CD4-positive, alpha-beta T cell treated with Interleukin-4 for 1 hour (primary cell): Measurements from ENCODE around the gene KCNQ2.
"Not testable (repeated sequence)": the region's sequence is repeated elsewhere in the genome, so short reads cannot be mapped to it uniquely, and the experiment has no call there.

ENCODE experiments used
- DNase-seq, 2 donors: peaks; one replicate each; pipeline ENCODE4 v3.0.0-alpha.2; 2020 to 2022

The KCNQ2 gene

DNA sequence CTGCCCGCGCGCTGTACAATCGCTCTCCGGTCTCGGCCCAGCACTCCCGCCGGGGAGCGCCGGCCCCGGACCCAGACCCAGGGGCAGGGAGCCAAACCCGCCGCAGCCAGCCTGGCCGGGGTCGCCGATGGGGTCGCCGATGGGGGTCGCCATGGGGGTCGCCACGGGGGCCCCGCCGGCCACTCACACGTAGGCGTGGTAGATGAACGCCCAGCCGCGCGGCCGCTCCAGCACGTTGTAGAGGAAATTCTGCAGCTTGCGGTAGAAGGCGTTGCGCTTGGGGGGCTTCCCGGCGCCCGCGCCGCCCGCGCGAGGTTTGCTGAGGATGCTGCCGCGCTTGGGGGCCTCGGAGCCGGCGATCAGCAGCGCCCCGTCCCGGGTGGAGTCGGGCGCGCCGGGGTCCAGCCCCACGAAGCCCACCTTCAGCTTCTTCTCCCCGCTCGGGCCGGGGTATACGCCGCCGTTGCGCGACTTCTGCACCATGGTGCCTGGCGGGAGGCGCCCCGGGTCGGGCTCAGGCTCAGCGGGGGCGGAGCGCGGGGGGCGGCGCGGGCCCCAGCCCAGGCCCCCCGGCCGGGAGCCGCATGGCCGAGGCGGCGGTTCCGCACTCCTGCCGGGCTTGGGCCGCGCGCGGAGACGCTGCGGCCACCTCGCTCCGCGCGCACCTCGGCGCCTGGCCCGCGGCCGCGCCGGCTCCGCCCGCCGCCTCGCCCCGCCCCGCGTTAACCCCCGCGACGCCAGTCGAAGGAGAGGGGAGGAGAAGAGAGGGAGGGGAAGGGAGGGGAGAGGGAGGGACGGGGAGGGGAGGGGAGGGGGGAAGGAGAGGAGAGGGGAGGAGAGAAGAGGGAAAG lies at the start of gene KCNQ2:
KCNQ2 (minus strand) TSS at position 675 of the 851 bp plus-strand sequence; CDS start at position 483, 192 bp downstream.
- no peak for DNase-seq

DNA sequence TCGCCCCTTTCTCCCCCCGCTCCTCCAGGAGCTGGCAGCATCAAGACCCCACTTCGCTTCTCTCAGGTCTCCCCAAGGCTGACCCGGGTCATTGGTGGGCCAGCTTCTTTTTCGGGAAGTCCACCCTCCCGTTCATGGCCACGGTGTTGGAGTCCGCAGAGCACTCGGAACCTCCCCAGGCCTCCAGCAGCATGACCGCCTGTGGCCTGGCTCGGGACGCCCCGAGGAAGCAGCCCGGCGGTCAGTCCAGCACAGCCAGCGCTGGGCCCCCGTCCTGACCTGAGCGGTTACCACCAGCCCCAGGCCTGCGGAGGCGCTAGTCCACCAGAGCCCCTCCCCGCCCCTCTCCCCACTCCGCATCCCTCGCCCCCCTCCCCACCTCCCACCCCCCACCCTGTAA lies 49.1 kb upstream of the KCNQ2 start:
- no peak for DNase-seq

DNA sequence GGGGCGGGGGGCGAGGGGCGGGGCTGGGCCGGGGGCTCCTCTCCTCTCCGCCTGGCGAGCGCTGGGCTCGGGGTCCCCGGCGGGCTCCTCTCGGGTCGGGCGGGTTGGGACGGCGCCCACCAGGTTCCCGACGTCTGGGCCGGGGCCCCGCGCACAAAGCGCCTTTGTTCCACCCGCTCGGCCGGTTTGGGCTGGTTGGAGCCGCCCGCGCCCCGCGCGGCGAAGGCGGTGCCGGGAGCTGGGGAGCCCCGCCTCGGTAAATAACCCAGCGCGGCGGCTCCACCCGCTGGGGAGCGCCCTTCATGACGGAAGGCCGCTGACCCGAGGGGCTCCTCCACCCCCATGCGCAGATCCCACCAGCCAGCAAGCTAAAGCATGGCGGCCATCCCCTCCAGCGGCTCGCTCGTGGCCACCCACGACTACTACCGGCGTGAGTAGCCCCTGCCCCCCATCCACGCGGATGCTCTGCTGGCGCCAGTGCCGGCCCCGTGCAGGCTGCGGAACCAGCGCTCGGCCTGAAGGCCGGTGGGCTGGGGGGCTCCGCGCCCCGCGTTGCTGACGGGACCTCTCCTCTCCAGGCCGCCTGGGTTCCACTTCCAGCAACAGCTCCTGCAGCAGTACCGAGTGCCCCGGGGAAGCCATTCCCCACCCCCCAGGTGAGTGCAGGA lies 48.6 kb upstream of the KCNQ2 start:
- DNase-seq = peak; percentile 35 to 62

DNA sequence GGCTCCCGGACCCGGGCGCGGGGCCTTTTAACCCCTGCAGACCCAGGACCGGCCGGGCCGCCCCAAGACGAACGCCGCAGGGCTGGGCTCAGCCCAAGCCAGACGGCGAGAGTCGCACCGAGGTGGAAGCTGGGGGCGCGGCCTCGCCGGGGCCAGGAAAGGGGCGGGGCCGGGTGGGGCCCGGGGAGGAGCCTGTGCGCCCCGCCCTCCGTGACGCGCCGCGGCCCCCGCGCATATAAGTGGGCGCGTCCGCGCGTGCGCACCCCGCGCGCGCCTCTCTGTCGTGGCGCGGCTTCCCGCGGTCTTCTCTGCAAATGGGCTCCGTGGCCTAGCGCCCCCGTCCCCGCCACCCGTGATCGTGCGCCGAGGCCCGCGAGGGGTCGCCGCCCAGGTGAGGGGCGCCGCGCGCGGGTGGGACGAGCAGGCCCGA lies 48.1 kb upstream of the KCNQ2 start, which contains the start of gene PPDPF:
PPDPF (plus strand) TSS at position 262 of the 430 bp plus-strand sequence. CDS start 544 bp downstream, outside the sequence.
- DNase-seq = peak; percentile 80 to 85

DNA sequence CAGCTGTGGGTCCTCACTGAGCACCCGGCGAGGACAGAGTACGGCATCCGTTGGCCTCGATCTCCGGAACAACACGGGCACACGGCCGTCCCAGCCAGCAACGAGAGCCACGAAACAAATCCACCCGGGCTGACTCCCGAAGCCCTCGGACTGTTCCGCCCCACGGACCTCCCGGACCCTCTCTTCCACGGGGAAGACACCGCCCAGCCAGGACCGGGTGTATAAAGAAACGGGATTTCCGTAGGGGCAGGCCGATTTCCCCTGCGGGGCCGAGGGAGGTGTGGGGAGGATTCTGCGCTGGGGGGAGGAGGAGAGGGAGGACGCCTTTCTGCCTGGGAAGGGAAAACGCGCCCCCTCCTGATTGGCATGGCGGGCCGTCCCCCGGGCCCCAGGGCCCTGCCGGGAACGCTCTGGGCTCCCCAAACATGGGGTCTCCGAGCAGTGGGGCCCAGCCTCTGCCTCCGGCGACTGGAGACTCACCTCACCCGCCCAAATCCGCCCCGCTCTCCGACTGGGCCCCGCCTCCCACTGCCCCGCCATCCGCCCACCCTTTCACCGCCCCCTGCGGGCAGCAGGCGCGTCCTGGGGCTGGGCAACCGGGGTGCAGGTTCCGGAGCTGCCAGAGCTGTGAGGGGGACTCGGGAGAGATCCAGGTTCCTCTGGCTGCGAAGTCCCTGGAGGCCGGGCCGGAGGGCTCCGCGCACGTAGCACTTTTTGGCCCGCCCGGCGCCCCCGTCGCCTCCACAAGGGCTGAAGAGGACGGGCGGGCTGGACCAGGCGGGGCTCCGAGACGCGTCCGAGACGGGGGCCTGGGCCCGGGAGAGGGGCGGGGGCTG lies 47.4 kb upstream of the KCNQ2 start:
- DNase-seq = peak; percentile 63 to 75

DNA sequence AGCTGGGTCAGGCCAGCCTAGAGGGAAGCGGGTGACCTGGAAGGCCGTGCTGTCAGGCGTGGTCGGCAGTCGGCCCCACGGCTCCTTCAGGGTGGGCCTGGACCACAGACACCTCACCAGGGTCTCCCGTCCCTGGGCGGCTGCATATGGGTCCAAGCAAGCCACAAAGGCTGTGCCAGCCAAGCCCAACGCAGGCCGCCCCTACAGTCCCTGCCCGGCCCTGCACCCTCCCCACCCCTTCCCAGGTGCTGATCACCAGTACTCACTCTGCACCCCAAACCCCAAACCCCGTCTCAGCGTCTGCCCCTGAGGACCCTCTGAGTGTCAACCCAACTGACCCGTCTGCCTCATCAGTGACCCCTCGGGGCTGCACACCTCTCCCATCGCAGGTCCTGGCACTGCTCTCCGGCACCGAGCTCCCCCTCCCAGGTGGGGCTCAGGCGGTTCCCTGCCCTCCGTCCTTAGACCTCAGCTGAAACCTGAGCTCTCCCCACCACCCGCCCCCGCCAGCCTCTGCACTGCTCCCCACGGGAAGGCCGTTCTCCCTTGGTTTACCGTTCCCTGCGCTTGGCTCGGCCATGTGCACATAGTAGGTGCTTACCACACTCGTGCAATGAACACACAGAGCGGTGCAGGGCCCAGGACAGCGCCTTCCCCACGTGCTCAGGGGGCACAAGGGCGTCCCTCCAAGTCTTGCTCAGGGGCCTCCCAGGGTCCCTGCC lies 46.7 kb upstream of the KCNQ2 start:
- DNase-seq = no peak

DNA sequence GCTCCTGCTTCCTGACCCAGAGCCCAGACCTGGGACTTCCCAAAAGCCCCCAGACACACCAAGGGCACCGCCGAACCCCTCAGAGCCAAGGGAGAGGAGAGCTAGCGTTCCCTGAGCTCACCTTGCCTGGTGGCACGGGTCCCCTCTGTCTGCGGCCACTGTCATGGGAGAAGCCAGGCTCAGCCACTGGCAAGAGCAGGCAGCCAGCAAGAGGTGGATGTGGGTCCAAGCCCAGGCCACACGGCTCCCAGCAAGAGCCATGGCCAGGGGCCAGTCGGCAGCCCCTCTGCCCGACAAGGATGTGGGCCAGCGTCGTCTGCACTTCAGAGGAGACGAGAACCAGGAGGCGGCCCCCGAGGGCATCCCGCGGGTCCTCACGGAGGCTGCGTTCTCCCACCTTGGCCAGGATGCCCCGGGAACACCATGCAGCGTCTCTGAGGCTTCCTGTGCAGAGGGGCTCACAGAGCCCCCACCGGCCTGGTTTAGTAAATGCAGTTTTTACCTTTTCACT lies 46.0 kb upstream of the KCNQ2 start:
- no peak for DNase-seq

DNA sequence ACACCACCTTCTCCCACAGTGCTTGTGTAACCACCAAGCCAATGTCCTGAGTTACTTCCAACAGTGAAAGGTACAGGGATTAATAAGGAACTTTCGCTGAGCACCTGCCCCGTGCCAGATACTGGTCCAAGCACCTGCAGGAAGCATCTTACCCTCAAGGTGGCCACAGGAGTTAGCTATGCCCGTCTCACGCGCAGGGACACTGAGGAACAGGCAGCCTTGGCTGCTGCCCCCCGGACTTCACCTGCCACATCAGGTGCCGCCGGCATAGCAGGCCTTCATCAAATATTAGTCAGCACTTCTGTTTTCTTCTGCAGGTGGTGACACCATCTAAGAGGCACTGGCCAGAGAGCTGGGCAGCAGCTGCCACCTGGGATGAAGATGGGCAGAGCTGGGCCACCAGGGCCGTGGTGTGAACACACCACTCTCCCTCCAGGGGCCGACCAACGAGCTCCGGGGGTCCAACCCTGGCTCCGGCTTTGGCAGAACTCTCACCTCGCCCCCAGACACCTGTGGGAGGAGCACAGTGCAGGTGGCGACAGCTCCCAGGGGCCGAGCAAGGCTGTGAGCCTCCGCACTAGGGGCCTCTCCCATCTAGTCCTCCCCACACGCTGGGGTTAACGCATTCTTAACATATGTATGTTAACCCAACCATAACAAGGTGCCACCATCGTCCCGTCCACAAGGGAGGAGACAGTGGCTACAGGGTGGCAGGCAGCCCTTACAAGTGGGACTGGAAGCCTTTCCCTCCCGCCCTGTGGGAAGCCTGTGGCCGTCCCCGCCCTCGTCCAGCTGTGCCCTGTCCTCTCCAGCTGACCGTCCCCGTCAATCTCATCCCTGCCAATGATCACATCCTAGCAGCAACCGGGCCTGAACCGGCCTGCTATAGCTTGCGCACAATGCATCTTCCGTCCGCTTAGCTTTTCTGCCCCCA lies 45.2 kb upstream of the KCNQ2 start:
- no peak for DNase-seq

DNA sequence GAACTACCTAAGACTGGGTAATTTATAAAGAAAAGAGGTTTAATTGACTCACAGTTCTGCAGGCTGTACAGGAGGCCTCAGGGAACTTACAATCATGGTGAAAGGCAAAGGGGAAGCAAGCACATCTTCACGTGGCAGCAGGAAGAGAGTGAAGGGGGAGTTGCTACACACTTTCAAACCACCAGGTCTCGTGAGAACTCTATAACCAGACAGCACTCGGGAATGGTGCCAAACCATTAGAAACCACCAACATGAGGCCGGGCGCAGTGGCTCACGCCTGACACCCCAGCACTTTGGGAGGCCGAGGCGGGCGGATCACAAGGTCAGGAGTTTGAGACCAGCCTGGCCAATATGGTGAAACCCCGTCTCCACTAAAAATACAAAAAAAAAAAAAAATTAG lies 42.1 kb upstream of the KCNQ2 start:
- not testable (repeated sequence) for DNase-seq

DNA sequence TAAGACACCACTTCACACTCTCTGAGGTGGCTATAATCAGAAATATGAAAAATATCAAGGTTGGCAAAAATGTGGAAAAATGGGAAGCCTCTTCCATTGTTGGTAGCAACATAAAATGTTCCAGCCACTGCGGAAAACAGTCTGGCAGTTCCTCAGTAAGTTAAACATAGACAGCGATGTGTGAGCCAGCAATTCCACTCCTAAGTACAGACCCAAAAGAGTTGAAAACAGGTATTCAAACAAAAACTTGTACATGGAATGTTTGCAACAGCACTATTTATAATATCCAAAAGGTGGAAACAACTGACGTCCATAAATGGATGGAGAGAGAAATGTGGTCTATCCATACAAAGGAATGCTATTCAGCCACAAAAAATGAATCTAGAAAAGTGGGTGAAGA lies 40.8 kb upstream of the KCNQ2 start:
- no peak for DNase-seq

DNA sequence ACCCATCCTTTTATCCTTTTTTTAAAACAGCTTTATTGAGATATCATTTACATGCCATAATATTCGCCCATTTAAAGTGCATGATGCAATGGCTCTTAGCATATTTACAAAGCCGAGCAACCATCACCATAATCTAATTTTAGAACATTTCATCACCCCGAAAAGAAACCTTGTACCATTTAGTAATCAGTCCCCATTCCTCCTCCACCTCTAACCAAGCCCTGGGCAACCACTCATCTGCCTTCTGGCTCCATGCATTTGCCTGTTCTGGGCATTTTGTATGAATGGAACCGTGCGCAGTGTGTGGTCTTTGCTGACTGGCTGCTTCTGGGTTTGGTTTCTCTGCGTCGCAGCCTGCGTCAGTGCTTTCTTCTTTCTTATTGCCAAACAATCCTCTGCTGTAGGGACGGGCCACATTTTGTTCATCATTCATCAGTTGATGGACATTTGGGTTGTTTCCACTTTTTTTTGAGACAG lies 36.7 kb upstream of the KCNQ2 start:
- no peak for DNase-seq

DNA sequence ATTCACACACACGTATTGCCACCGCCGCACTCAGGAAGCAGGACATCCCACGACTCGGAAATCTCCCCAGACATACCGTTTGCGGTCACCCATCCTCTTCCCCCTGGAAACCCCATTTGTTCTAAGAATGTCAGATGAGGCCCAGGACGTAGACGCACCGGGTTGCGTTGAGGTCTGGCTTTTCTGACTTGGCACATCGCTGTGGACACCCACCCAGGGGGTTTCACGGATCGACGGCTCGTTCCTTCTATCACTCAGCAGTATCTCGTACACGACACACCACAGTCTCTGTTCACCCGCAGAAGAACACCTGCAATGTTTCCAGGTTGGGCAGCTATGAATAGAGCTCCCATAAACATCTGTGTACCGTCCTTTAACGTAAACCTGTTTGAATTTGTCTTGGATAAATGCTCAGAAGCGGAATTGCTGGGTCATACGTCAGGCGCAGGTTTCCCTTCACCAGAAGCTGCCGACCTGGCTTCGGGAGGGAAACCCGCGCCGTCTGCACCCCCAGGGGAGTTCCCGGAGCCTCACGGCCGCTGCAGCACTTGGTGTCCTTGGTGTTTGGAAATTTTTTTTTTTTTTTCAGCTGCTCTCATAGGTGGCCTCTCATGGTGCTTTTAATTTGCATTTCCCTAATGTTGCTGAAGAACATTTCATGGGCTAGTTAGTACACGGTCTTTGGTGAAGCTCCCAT lies 35.8 kb upstream of the KCNQ2 start:
- no peak for DNase-seq

DNA sequence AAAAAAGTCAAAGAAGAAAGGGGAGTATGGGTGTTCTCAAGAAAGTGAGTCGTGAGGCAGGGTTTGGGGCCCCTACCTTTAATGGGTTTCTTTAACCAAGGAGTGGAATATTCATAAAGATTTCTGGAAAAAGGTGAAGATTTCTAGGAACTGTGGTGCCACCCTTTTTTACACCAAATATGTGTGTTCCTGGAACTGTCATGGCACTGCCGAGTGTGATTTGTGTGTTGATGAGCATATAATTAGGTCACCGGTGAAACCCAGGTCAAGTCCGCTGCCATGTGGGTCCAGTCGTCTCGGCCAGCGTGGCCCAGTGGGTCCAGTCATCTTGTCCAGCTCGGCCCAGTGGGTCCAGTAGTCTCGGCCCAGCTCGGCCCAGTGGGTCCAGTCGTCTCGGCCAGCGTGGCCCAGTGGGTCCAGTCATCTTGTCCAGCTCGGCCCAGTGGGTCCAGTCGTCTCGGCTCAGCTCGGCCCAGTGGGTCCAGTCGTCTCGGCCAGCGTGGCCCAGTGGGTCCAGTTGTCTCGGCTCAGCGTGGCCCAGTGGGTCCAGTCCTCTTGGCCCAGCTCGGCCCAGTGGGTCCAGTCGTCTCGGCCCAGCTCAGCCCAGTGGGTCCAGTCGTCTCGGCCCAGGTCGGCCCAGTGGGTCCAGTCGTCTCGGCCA lies 34.8 kb upstream of the KCNQ2 start:
- DNase-seq = no peak

DNA sequence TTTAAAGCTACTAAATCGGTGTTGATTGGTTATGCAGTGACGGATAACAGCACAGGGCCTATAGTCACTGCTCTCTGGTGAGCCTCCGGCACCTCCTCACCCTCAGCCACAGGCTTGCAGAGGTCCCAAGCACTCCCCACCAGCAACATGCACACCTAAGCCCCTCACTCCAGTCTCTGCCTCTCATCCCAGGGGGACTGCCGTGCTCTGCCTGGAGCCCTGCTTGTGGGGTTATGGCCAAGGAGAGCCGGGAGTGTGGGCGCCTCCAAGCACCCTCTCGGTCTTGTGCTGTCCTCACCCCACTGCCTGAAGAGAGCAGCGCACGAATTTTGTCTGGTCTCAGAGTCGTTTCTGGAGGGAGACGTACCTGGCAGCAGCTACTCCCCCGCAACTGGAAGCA lies 33.3 kb upstream of the KCNQ2 start:
- no peak for DNase-seq

DNA sequence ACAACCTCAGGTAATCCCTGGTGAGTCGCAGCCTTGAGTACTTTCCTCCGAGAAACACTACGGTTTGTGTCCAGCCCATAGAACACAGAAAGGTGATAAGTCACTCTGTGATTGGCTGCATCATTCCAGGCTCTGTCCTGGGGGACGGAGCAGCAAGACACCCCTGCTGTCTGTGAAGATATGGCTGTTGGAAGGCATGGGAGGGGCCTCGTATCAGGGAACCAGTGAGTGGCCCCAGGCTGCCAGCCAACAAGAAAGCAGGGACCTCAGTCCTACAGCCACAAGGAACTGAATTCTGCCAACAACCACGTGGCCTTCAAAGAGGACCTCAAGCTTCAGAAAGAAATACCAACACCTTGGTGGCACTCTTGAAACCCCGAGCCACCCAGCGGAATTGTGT lies 32.8 kb upstream of the KCNQ2 start:
- no peak for DNase-seq

DNA sequence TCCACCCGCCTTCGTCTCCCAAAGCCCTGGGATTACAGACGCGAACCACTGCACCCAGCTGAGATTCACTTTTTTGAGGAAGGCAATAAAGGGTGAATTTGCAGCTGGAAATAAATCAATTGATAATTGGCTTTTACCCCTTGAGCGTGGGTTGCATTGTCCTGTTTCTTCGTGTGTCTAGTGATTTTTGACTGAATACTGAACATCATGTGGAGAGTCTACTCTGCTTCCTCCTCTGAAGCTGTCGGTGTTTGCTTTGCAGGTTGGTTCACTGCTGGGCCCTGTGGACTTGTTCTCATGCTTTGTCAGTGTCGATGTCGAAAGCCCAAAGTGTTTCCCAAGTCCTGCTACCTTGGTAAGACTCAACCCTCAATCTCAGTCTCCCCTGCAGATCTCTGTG lies 32.2 kb upstream of the KCNQ2 start:
- no peak for DNase-seq

DNA sequence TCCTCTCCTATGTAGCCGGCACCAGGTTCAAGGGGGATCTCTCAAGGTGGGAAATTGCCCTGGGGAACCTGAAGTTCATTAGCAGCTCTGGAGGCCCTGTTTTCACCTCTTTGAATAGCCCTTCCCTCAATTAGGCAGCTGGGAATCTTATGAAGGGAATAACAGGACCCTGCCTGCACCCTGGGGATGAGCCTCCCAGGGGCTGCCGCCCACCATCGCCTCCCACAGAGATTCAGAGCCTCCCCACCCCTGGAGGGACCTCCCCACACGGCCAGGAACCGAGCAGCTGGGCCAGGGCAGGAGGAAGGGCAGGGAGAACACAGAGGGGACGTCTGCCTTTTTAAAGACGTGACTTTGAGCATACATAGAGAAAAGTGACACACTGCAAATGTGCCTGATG lies 31.1 kb upstream of the KCNQ2 start:
- DNase-seq = no peak

DNA sequence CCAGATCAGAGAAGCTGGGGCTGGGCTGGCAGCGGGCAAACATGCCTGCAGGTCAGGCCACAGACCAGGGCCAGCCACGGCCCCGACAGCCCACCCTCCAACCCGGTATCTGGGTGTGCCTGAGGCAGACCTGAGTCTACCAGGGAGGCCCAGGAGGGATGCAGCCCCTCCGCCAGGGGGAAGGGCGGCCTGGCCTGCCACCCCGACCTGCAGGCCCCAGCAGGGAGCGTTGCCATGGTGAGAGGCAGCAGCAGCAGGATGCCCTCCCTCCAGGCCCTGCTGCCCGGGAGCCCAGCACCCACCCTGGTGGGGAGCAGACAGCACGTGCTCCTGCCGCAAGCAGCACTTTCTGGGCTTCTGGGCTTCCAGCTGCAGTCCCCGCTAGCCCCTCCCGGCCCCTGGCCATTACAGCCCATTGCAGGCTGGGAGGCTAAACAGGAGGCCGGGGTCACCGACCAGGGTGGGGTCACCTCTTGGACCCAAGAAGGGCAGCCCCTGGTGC lies 30.3 kb upstream of the KCNQ2 start:
- DNase-seq = no peak

DNA sequence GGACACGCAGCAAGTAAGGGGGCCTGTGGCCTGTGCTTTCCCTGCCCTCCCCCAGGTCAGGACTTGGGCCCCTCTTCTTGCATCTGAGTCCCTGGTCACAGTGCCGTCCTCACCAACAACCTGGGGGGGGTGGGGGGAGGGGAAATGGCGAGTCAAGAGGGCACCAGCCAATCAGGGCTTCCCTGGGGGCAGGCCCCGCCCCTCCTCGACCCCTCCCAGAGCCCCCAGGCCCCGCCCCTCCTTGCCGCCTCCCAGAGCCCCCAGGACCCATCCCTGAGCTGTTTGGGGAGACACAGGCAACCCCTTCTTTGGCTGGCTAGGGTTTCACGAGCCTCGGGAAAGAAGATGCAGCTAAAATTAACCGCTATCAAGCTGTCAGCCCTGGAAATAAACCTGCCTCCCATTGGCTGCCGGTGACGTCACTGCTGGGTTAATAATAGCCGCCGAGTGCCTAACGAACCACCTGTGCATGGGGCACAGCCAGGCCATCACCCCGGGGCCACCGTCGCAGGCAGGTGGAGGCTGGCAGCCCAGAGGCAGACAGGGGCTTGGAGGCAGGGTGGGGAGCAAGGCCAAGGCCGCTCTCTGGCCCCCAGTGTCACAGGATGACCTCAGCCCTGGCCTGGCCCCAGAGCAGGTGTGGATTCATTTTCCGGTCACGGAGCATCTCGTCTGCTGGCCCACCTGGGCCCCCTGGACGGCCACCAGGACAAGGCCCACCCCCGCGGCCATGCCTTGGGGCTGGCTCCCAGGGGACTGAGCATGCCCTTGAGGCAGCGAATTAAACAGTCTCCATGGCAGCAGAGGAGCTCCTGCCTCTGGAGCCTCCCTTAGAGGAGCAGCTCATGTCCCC lies 29.6 kb upstream of the KCNQ2 start:
- DNase-seq = no peak
